ENCODE measurements around the gene LNX1.

The LNX1 gene

DNA sequence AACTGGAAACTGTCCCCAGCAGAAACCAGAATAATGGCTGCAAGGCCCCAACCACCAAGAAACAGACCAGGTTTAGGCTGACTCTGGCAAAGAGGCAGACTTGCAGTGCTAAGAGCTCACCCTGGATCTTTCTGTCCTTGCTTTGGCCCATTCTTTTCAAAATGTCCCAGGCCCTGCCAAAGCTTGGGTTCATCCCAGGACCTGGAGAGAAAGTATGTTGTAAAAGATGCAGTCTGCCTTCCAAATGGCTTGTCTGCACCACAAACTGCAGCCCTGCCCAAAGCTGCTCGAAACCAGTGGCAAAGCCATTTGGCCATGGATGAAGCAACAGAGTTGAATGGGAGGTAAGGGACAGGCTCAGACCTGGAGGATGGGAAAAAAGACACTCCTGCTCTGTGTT, 38.0 kb upstream of the LNX1 start:
- TF ChIP-seq, protein P1, sequence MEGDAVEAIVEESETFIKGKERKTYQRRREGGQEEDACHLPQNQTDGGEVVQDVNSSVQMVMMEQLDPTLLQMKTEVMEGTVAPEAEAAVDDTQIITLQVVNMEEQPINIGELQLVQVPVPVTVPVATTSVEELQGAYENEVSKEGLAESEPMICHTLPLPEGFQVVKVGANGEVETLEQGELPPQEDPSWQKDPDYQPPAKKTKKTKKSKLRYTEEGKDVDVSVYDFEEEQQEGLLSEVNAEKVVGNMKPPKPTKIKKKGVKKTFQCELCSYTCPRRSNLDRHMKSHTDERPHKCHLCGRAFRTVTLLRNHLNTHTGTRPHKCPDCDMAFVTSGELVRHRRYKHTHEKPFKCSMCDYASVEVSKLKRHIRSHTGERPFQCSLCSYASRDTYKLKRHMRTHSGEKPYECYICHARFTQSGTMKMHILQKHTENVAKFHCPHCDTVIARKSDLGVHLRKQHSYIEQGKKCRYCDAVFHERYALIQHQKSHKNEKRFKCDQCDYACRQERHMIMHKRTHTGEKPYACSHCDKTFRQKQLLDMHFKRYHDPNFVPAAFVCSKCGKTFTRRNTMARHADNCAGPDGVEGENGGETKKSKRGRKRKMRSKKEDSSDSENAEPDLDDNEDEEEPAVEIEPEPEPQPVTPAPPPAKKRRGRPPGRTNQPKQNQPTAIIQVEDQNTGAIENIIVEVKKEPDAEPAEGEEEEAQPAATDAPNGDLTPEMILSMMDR (conservative IDR thresholded peaks at IDR 0.05; ENCODE audit: control insufficient read depth, insufficient read depth, low read depth, low read length): no peak
- no peak overlapping the region for H3K4me3 ChIP-seq (ENCODE audit: control insufficient read depth, low read depth, low read length)
- DNase-seq (ENCODE audit: low read depth): no peak

DNA sequence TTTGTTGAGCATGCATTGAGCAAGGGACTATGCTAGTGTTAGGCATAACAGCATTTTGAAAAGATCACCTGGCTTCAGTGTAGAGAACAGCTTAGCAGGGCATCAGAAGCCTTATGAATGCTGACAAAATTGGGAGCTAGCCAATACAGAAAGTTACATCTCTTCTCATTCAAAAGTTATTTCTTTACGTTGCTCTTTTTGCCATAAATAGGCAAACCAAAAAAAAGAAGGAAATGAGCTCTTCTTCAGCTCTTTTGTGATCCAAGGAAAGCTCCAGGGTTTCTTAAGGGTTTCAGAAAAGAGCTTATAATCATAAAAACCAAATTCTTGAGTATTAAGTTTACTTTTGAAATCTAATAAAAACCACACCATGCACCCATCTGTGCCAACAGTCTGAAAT, 35.2 kb upstream of the LNX1 start:
- DNase-seq (ENCODE audit: low read depth): no peak
- no peak overlapping the region for H3K4me3 ChIP-seq (ENCODE audit: control insufficient read depth, low read depth, low read length)
- TF ChIP-seq, protein P1 (conservative IDR thresholded peaks at IDR 0.05; ENCODE audit: control insufficient read depth, insufficient read depth, low read depth, low read length): no peak

DNA sequence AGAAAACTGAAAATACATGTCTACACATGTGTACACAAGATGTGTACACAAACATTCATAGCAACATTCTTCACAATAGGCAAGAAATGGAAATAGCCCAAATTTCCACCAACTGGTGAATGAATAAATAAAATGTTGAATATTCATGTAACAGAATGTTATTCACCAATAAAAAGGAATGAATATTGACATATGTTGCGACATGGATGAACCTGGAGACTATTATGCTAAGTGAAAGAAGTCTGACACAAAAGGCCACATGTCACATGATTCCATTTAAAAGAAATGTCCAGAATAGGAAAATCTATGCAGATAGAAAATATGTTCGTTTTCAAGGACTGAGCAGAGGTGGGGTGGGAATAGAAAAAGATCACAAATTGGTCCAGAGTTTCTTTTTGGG, 34.6 kb upstream of the LNX1 start:
- no peak for DNase-seq (ENCODE audit: low read depth)
- no peak overlapping the region for H3K4me3 ChIP-seq (ENCODE audit: control insufficient read depth, low read depth, low read length)
- TF ChIP-seq, protein P1 (conservative IDR thresholded peaks at IDR 0.05; ENCODE audit: control insufficient read depth, insufficient read depth, low read depth, low read length): no peak

DNA sequence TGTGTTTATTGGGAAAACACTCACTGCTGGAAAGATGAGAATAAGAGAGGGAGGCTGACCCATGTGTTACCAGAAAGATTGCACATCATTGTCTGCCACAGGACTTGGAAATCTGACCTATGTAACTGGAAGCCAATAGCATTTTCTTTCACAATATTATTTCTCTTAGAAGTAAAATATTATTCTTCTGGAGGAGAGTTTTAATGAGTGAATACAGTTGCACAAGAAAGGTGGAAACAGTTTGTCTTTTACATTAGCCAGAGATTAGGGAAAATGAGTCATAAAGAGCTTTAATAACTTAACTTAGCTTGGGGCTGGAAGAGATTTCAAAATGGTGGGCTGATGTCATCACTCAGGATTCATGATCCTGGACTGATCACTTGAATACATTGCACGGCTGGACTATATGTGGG, 31.5 kb upstream of the LNX1 start:
- peak; percentile 96 for DNase-seq (ENCODE audit: low read depth)
- no peak overlapping the region for H3K4me3 ChIP-seq (ENCODE audit: control insufficient read depth, low read depth, low read length)
- TF ChIP-seq, protein P1 (conservative IDR thresholded peaks at IDR 0.05; ENCODE audit: control insufficient read depth, insufficient read depth, low read depth, low read length): no peak

DNA sequence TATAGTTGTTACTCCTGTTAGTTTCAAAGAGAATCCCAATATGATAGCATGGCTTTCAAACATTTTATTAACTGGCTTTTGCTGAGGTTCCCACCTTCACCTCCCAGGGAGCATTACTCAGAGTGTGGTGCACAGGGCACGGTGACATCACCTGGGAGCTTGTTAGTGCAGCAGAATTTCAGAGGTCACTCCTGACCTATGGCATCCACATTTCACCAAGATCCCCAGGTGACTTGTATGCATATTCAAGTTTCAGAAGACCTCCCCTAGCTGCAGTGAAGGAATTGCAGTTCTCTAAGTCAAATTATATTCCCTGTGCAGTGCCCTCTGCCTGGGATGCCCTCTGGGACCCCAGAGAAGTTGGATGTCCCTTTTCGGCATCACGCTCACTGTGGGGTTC, 29.7 kb upstream of the LNX1 start:
- no peak overlapping the region for H3K4me3 ChIP-seq (ENCODE audit: control insufficient read depth, low read depth, low read length)
- TF ChIP-seq, protein P1 (conservative IDR thresholded peaks at IDR 0.05; ENCODE audit: control insufficient read depth, insufficient read depth, low read depth, low read length): peak; percentile 12
- peak; percentile 16 for DNase-seq (ENCODE audit: low read depth)

DNA sequence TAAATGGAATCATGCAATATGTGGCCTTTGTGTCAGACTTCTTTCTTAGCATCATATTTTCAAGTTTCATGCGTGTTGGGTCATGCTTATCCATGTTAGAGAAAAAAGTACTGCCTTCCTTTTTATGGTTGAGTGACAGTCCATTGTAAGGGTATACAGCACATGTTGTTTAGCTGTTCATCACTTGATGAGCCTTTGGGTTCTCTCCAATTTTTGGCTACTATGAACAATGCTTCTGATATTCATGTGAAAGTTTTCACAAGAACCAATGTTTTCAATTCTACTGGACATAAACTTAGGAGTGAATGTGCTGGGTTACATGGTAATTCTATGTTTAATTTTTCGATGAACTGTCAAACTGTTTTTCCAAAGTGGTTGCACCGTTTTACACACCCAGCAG, 28.1 kb upstream of the LNX1 start:
- no peak overlapping the region for H3K4me3 ChIP-seq (ENCODE audit: control insufficient read depth, low read depth, low read length)
- TF ChIP-seq, protein P1 (conservative IDR thresholded peaks at IDR 0.05; ENCODE audit: control insufficient read depth, insufficient read depth, low read depth, low read length): no peak
- peak; percentile 48 for DNase-seq (ENCODE audit: low read depth)

DNA sequence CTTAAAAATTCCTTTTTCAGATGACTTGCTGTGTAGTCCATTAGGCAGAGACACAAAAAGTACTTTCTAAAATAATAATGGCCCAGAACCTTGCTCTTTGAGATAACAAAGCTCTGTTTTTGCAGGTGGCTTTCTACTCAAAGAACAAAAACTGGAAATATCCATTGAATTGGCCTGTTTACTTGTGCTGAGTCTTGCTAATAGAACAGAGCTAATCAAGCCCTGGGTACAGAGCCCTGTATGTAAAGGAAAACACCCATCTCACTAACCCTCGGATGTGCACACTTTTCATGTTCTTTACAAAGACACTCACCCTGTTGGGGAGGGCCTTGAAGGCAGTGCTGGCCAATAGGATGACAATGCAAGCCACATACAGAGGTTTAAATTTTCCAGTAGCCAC, 27.0 kb upstream of the LNX1 start:
- DNase-seq (ENCODE audit: low read depth): no peak
- TF ChIP-seq, protein P1 (conservative IDR thresholded peaks at IDR 0.05; ENCODE audit: control insufficient read depth, insufficient read depth, low read depth, low read length): no peak
- no peak overlapping the region for H3K4me3 ChIP-seq (ENCODE audit: control insufficient read depth, low read depth, low read length)

Data from fibroblast of mammary gland (primary cell).